Osteocyte (in vitro differentiated cells): ENCODE measurements around the gene TMCO4. TPM values are rescaled to one million over a fixed set of nuclear protein-coding genes. Genes with fewer than 3 reads are reported as not detected.

Experiments used
- DNase-seq: peaks from one replicate; pipeline ENCODE4 v3.0.0; 2021; ENCODE audit warnings: mixed read lengths; ENCODE audit not compliant: unreplicated experiment; ENCODE audit errors: extremely low spot score
- H3K27ac Mint-ChIP-seq: one replicate; pipeline ENCODE4 v1.8.0; 2021; ENCODE audit warnings: mild to moderate bottlenecking, mixed read lengths; ENCODE audit not compliant: unreplicated experiment
- H3K27me3 Mint-ChIP-seq: one replicate; pipeline ENCODE4 v1.8.0; 2021; ENCODE audit warnings: mixed read lengths; ENCODE audit not compliant: unreplicated experiment
- H3K36me3 Mint-ChIP-seq: one replicate; pipeline ENCODE4 v1.8.0; 2021; ENCODE audit warnings: mixed read lengths; ENCODE audit not compliant: unreplicated experiment
- H3K4me1 Mint-ChIP-seq: one replicate; pipeline ENCODE4 v1.8.0; 2021; ENCODE audit warnings: mixed read lengths; ENCODE audit not compliant: unreplicated experiment
- H3K4me3 Mint-ChIP-seq: one replicate; pipeline ENCODE4 v1.8.0; 2021; ENCODE audit warnings: mild to moderate bottlenecking, moderate library complexity, mixed read lengths; ENCODE audit not compliant: unreplicated experiment
- H3K9me3 Mint-ChIP-seq: one replicate; pipeline ENCODE4 v1.8.0; 2021; ENCODE audit warnings: mixed read lengths; ENCODE audit not compliant: unreplicated experiment
- CTCF ChIP-seq: fragments of 200-600 bp; sonication (generic); IDR thresholded peaks from 2 replicates; pipeline ENCODE4 v1.5.0; 2021; ENCODE audit warnings: antibody characterized with exemption, mild to moderate bottlenecking, moderate library complexity
- total RNA-seq: library from RNA; stranded (reverse); gene quantifications from 2 replicates; pipeline ENCODE4 v1.2.1, GENCODE V29; 2021

TMCO4 gene
- total RNA-seq, 1 donor from 2014 or later = 12.1 TPM

- H3K4me1 Mint-ChIP-seq = peaks cover 46% of the 10 kb centered on the region
- no peak for TF ChIP-seq CTCF
- no peaks in the 10 kb centered on the region for H3K27me3 Mint-ChIP-seq
- peaks cover 9% of the 10 kb centered on the region for H3K36me3 Mint-ChIP-seq
- no peak overlapping the region for H3K27ac Mint-ChIP-seq
- no peak for DNase-seq
- H3K9me3 Mint-ChIP-seq = no peaks in the 10 kb centered on the region
- no peak overlapping the region for H3K4me3 Mint-ChIP-seq
Observed at GRCh38 chr1:19770436-19771190, 29.1 kb downstream of the TMCO4 start.

- H3K36me3 Mint-ChIP-seq = peaks cover 6% of the 10 kb centered on the region
- peaks cover 55% of the 10 kb centered on the region for H3K4me1 Mint-ChIP-seq
- no peaks in the 10 kb centered on the region for H3K9me3 Mint-ChIP-seq
- DNase-seq = no peak
- no peak for TF ChIP-seq CTCF
- no peak overlapping the region for H3K4me3 Mint-ChIP-seq
- H3K27ac Mint-ChIP-seq = peak overlapping the region; percentile 89
- H3K27me3 Mint-ChIP-seq = no peaks in the 10 kb centered on the region
Observed at GRCh38 chr1:19769211-19769932, 30.3 kb downstream of the TMCO4 start.

GRCh38 chr1:19768353-19769210 is 31.1 kb downstream of the TMCO4 start:
- peak overlapping the region; percentile 89 for H3K27ac Mint-ChIP-seq
- TF ChIP-seq CTCF = no peak
- no peaks in the 10 kb centered on the region for H3K9me3 Mint-ChIP-seq
- no peak for DNase-seq
- H3K4me3 Mint-ChIP-seq = no peak overlapping the region
- peaks cover 55% of the 10 kb centered on the region for H3K4me1 Mint-ChIP-seq
- H3K36me3 Mint-ChIP-seq = peaks cover 5% of the 10 kb centered on the region
- H3K27me3 Mint-ChIP-seq = no peaks in the 10 kb centered on the region

GRCh38 chr1:19765623-19766022 is 34.1 kb downstream of the TMCO4 start:
- Mint-ChIP-seq H3K4me3 (no peak overlapping the region), H3K4me1 (peaks cover 55% of the 10 kb centered on the region)

More at GRCh38 chr1:19765623-19766022, 34.1 kb downstream of the TMCO4 start:
- Mint-ChIP-seq H3K9me3 (no peaks in the 10 kb centered on the region), H3K27me3 (no peaks in the 10 kb centered on the region), H3K27ac (peak overlapping the region; percentile 50), H3K36me3 (no peaks in the 10 kb centered on the region)
- DNase-seq = no peak
- no peak for TF ChIP-seq CTCF
